Adrenal gland (tissue), 5 donors: Measurements from ENCODE around the gene RAD9A.

Experiments
- POLR2A ChIP-seq, 2 donors: fragments of 450-650 bp; IDR thresholded peaks; one replicate each; pipeline ENCODE4 v1.6.1; 2017; ENCODE audit warnings: antibody characterized with exemption in 2 of 2, mild to moderate bottlenecking in 2 of 2, moderate library complexity in 1 of 2
- TF ChIP-seq, protein P1 (sequence below), 6 experiments: fragments of 450-650 bp in 4 of 6; fragments of 200-600 bp in 2 of 6; sonication (generic) in 1 of 6; IDR thresholded peaks; 1 replicate in 5 of 6; 2 replicates in 1 of 6; pipeline versions ENCODE4 v1.5.1 to v1.8.0; 2016 to 2021; ENCODE audit warnings: antibody characterized with exemption in 6 of 6, mild to moderate bottlenecking in 2 of 6, moderate library complexity in 1 of 6
- donor health status: DM: no; HTN: no; CAD: no.

DNA sequence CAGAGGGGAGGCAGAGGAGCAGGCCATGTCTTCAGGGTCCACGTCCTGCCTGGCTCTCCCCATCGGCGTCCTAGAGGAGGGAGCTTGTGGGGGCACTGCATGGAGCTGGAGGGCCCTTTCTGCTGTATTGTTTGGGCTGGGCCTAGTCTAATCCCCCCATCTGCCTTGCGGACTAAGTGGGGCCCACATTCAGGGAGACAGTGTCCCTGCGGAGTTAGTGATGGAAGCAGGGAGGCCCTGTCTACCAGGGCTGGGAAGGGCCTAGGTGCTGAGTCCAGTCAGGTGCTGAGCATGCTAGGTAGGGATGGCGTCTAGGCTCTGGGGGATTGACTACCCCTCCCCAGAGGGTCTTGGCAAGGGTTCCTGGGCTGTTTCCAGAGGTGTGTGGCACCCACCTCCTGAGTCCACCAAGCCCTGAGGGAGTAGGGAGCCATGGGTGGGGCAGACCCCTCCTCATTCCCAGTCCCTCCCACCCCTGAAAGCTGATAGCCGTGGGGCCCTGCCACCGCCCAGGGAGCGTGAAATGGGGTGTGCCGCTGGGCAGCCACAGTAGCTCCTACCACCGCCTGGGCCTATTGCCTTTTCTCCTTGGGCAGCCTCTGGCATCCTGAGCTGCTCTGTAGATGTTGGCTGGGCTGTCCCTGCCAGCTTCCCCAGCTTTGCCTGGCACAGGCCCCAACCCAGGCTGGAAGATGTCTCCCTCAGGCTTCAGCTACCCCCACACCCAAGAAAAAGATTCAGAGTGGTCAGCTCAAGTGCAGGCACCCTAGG is 36.6 kb upstream of the RAD9A start:
- no peak for TF ChIP-seq POLR2A (IDR thresholded peaks at IDR 0.05)
- TF ChIP-seq, protein P1, sequence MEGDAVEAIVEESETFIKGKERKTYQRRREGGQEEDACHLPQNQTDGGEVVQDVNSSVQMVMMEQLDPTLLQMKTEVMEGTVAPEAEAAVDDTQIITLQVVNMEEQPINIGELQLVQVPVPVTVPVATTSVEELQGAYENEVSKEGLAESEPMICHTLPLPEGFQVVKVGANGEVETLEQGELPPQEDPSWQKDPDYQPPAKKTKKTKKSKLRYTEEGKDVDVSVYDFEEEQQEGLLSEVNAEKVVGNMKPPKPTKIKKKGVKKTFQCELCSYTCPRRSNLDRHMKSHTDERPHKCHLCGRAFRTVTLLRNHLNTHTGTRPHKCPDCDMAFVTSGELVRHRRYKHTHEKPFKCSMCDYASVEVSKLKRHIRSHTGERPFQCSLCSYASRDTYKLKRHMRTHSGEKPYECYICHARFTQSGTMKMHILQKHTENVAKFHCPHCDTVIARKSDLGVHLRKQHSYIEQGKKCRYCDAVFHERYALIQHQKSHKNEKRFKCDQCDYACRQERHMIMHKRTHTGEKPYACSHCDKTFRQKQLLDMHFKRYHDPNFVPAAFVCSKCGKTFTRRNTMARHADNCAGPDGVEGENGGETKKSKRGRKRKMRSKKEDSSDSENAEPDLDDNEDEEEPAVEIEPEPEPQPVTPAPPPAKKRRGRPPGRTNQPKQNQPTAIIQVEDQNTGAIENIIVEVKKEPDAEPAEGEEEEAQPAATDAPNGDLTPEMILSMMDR (IDR thresholded peaks at IDR 0.05) = no peak
